AG09319 (cell line): ENCODE results near the gene EIF3L.

Source experiments
- DNase-seq: peaks from one replicate; pipeline ENCODE4 v3.0.0-alpha.2; 2010; ENCODE audit warnings: low read depth; ENCODE audit errors: extremely low read depth
- TF ChIP-seq, protein P1 (sequence below): IDR thresholded peaks from 2 replicates; pipeline ENCODE4 v1.5.1; 2011; ENCODE audit warnings: low read depth, mild to moderate bottlenecking, inconsistent platforms, low read length, moderate library complexity

Gene EIF3L

DNA sequence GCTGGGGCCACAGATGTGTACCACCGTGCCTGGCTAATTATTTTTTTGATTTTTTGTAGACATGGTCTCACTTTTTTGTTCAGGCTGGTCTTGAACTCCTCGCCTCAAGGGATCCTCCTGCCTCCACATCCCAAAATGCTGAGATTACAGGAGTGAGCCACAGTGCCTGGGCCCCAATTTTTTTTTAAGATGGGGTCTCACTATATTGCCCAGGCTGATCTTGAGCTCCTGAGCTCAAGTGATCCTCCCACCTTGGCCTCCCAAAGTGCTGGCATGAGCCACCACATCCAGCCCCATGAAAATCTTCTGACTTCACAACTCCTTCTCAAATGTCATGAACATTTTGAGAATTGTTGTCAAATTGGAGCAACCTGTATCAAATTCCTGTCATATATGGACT lies 2.8 kb upstream of the EIF3L start:
- TF ChIP-seq, protein P1, sequence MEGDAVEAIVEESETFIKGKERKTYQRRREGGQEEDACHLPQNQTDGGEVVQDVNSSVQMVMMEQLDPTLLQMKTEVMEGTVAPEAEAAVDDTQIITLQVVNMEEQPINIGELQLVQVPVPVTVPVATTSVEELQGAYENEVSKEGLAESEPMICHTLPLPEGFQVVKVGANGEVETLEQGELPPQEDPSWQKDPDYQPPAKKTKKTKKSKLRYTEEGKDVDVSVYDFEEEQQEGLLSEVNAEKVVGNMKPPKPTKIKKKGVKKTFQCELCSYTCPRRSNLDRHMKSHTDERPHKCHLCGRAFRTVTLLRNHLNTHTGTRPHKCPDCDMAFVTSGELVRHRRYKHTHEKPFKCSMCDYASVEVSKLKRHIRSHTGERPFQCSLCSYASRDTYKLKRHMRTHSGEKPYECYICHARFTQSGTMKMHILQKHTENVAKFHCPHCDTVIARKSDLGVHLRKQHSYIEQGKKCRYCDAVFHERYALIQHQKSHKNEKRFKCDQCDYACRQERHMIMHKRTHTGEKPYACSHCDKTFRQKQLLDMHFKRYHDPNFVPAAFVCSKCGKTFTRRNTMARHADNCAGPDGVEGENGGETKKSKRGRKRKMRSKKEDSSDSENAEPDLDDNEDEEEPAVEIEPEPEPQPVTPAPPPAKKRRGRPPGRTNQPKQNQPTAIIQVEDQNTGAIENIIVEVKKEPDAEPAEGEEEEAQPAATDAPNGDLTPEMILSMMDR: no peak
- DNase-seq: no peak

DNA sequence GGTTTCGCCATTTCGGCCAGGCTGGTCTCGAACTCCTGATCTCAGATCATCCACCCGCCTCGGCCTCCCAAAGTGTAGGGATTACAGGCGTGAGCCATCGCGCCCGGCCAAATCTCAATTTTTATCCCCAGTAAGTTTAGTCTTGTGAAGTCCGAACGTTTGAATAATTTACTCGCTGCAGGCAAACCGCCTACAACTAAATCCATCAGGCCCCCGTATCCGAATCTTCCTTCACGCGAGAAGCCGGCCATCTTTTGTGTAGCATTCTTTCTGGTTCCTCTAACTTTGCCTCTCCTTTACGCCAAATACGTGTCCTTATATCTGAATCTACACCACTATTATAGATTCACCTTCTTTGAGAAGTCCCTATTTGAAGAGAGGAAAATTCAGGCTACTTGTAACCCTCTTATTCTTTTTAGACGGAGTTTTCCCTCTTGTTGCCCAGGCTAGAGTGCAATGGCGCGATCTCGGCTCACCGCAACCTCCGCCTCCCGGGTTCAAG lies 581 bp upstream of the EIF3L start:
- no peak for DNase-seq
- TF ChIP-seq, protein P1: no peak

DNA sequence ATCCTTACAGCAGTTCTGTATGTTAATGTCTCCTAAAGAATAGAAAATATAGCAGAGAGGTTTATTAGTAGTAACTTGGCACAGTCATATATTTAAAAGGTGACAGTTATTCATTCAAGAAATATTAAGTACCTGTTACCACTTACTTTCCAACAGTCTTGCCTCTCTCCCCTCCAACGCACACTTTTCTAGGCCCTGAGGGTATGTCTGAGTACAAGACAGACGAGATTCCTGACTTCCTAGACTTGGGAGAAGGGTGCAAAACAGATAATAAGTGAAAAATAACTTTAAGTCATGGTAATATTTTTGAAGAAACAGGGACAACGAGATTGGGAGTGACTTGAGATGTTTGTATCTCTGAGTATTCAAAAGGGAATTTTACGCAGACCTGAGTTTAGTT lies 1.6 kb downstream of the EIF3L start:
- TF ChIP-seq, protein P1: no peak
- no peak for DNase-seq

DNA sequence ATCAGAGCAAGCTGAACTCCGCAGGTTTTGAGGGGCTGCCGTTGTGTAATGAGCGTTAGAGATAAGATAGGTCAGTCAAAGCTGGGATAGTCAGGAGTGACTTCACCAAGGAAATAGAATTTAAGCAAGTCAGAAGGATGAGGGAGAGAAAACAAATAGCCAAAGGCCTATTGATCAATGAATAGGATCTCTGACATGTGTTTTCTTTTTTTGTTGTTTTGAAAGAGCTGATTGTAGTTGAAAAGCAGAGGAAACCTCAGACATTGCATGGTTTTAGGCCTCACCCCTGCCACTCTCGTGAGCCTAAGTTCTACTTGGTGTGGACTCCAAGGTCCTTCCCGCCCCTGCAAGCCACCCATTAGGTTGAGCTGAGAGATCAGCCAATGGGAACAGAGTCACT lies 3.2 kb downstream of the EIF3L start:
- TF ChIP-seq, protein P1: no peak
- no peak for DNase-seq

DNA sequence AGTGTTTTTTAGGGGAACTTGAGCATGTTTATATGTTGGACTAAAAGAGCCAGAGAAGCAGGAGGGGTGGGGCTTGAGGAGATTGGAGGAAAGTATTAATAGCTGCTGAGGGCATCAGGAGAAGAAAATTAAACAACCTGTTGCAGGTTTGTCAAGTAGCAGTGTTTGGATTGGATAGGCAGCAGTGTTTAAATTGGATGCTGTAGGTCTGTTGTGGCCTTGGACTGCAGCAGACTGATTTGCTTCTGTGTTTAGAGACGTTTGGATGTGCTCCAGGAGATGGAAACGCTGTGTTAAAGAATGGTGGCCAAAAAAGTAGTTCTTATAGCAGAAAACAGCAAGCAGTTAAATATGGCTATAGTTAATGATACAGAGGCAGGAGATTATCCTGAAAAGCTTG lies 5.7 kb downstream of the EIF3L start:
- TF ChIP-seq, protein P1: no peak

DNA sequence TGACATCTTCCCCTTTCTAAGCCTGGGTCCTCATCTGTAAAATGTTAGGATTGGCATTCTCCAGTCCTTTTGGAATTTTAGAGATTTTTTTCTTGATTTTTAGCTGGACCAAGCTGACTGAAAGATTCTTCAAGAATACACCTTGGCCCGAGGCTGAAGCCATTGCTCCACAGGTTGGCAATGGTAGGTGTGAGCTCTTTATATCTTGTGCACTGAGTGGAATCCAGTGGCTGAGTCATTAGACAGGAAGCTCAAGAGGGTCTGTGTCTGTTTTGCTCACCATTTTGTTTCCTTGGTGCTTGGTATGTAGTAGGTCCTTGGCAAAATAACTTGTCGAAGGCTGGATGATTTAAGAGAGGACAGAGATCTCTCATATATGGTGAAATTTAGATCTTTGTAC lies 6.2 kb downstream of the EIF3L start:
- DNase-seq: no peak
- TF ChIP-seq, protein P1: no peak

More for the DNA sequence above, 5.7 kb downstream of the EIF3L start:
- DNase-seq: no peak

DNA sequence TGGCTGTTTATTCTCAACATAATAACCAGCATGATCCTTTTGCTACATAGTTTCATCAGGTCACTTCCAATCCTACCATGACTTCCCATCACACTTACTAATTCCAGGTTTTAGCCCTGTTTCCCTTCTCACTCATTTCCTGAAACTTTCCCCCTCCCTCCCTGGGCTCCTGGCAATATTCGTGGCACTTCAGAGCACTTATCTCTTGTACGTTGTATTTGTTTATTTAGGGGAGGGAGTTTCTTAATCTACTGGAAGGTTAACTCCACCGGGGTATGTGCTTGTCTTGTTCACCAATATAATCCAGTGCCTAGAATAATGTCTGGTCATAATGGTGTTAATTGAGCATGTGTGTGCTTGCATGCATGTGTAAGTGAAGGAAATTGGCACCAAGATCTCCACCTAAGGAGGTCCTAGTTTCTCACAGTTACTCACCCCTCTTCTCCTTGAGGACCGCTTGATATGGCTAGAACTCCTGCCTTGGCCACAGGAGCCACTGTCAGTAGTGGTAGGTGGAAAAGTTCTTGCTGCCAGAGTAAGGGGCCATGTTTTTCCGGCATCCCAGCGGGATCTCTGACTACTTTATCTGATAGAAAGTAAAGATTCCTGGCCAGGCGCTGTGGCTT lies 11.7 kb downstream of the EIF3L start:
- no peak for DNase-seq
- TF ChIP-seq, protein P1: no peak
